Measurements from ENCODE around the gene GNE. TPM values are rescaled to one million over a fixed set of nuclear protein-coding genes. Genes with fewer than 3 reads are reported as not detected.
A peak's percentile ranks its signal among the peaks of the same experiment; 100 is the strongest.
"Not testable (repeated sequence)": the region's sequence is repeated elsewhere in the genome, so short reads cannot be mapped to it uniquely, and the experiment has no call there.

GNE gene
- total RNA-seq, 4 donors from 2014 or later = 9.6 to 20.0 (median 14.9) TPM

- WGBS = 85% methylated on average over 8 of the region's 8 CpGs
- H3K36me3 ChIP-seq = peaks cover 34% of the 10 kb centered on the region
- DNase-seq (ENCODE audit: low spot score in 2 of 2); H3K4me3 ChIP-seq; H3K27ac ChIP-seq; H3K27me3 ChIP-seq; H3K9me3 ChIP-seq; H3K4me1 ChIP-seq: not testable (repeated sequence)
- TF ChIP-seq CTCF (IDR thresholded peaks at IDR 0.05) = peak in 1 of 2 donors; percentile 12
These were observed 10.2 kb downstream of the GNE start for GRCh38 chr9:36248061-36248460.

GRCh38 chr9:36247356-36247755 is 10.9 kb downstream of the GNE start:
- Histone ChIP-seq H3K27ac (no peak overlapping the region), H3K4me3 (no peak overlapping the region), H3K9me3 (no peaks in the 10 kb centered on the region), H3K27me3 (no peaks in the 10 kb centered on the region), H3K36me3 (peaks cover 37% of the 10 kb centered on the region), H3K4me1 (peaks cover 6% of the 10 kb centered on the region)
- TF ChIP-seq CTCF (IDR thresholded peaks at IDR 0.05) (no peak), POLR2A (IDR thresholded peaks at IDR 0.05) (no peak), EP300 (IDR thresholded peaks at IDR 0.05) (no peak), POLR2AphosphoS5 (IDR thresholded peaks at IDR 0.05) (no peak)
- WGBS = 94% methylated on average over 3 of the region's 3 CpGs
- DNase-seq (ENCODE audit: low spot score in 2 of 2) = no peak

GRCh38 chr9:36245906-36246305 is 12.3 kb downstream of the GNE start:
- H3K4me1 ChIP-seq = peaks cover 6% of the 10 kb centered on the region
- H3K27ac ChIP-seq = no peak overlapping the region
- no peaks in the 10 kb centered on the region for H3K9me3 ChIP-seq
- H3K36me3 ChIP-seq = peaks cover 39% of the 10 kb centered on the region
- H3K27me3 ChIP-seq = no peaks in the 10 kb centered on the region
- H3K4me3 ChIP-seq = no peak overlapping the region
- TF ChIP-seq CTCF (IDR thresholded peaks at IDR 0.05) = no peak
- no peak for DNase-seq (ENCODE audit: low spot score in 2 of 2)
- WGBS = 70% methylated on average over 6 of the region's 6 CpGs

- WGBS = 100% methylated on average over 3 of the region's 3 CpGs
These were observed 18.6 kb downstream of the GNE start for GRCh38 chr9:36239675-36240074.

GRCh38 chr9:36239205-36239604 is 19.0 kb downstream of the GNE start:
- not testable (repeated sequence) for H3K4me3 ChIP-seq; H3K4me1 ChIP-seq; H3K27me3 ChIP-seq; DNase-seq (ENCODE audit: low spot score in 2 of 2); H3K9me3 ChIP-seq; H3K27ac ChIP-seq
- H3K36me3 ChIP-seq = peaks cover 28% of the 10 kb centered on the region
- 96% methylated on average over 7 of the region's 7 CpGs for WGBS

More at GRCh38 chr9:36239675-36240074, 18.6 kb downstream of the GNE start:
- peaks cover 26% of the 10 kb centered on the region for H3K36me3 ChIP-seq
- H3K27me3 ChIP-seq; H3K27ac ChIP-seq; H3K4me1 ChIP-seq; DNase-seq (ENCODE audit: low spot score in 2 of 2); H3K9me3 ChIP-seq; H3K4me3 ChIP-seq: not testable (repeated sequence)

GRCh38 chr9:36237230-36237629 is 21.0 kb downstream of the GNE start:
- Histone ChIP-seq H3K4me1 (no peaks in the 10 kb centered on the region), H3K36me3 (peaks cover 39% of the 10 kb centered on the region), H3K9me3 (no peaks in the 10 kb centered on the region), H3K27me3 (no peaks in the 10 kb centered on the region), H3K4me3 (no peak overlapping the region), H3K27ac (no peak overlapping the region)
- no peak for DNase-seq (ENCODE audit: low spot score in 2 of 2)
- WGBS = 98% methylated on average over 3 of the region's 3 CpGs
- TF ChIP-seq CTCF (IDR thresholded peaks at IDR 0.05) (no peak), POLR2A (IDR thresholded peaks at IDR 0.05) (no peak), EP300 (IDR thresholded peaks at IDR 0.05) (no peak)

Data from suprapubic skin (tissue), 4 donors.